Nephron progenitor cell (in vitro differentiated cells): ENCODE measurements around the gene MTHFD1L.
A peak's percentile ranks its signal among the peaks of the same experiment; 100 is the strongest.
"Not testable (repeated sequence)": the region's sequence is repeated elsewhere in the genome, so short reads cannot be mapped to it uniquely, and the experiment has no call there.

Experiments
- DNase-seq: peaks from one replicate; pipeline ENCODE4 v3.0.0; 2021
- H3K27ac Mint-ChIP-seq: 2 replicates; pipeline ENCODE4 v1.8.0; 2021; ENCODE audit warnings: mild to moderate bottlenecking, moderate library complexity, mixed read lengths
- H3K27me3 Mint-ChIP-seq: 2 replicates; pipeline ENCODE4 v1.8.0; 2021; ENCODE audit warnings: mild to moderate bottlenecking, low read depth, mixed read lengths; ENCODE audit not compliant: poor library complexity
- H3K36me3 Mint-ChIP-seq: 2 replicates; pipeline ENCODE4 v1.8.0; 2021; ENCODE audit warnings: low read depth, mixed read lengths
- H3K4me1 Mint-ChIP-seq: 2 replicates; pipeline ENCODE4 v1.8.0; 2021; ENCODE audit warnings: mixed read lengths
- H3K4me3 Mint-ChIP-seq: 2 replicates; pipeline ENCODE4 v1.8.0; 2021; ENCODE audit warnings: mild to moderate bottlenecking, moderate library complexity, mixed read lengths
- H3K9me3 Mint-ChIP-seq: 2 replicates; pipeline ENCODE4 v1.8.0; 2021; ENCODE audit warnings: mild to moderate bottlenecking, moderate library complexity, mixed read lengths
- TF ChIP-seq, protein P1 (sequence below): fragments of 200-600 bp; sonication (generic); IDR thresholded peaks from 2 replicates; pipeline ENCODE4 v1.5.0; 2021; ENCODE audit warnings: antibody characterized with exemption

Gene MTHFD1L

DNA sequence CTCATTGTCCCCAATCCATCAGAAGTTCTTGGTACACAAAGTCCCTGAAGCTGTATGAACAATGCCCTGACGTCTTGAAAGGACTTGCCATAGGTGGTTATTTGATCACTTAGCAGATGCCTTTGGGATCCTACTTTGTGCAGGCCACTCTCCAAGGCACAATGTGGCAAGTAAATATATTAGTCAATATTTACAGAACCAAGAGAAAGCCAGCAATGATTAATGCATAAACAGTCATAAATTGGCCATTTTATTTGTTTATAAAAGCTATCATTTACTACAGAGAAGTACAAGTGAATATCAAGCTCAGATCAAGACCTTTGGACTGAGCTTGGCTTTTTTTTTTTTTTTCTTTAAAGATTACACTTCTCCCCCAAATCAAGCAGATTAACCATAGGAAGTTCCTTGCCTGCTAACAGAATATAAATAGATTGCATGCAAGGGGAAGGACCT lies 161.8 kb downstream of the MTHFD1L start:
- no peak for DNase-seq
- H3K4me1 Mint-ChIP-seq: peaks cover 27% of the 10 kb centered on the region
- H3K27ac Mint-ChIP-seq: peak overlapping the region; percentile 77
- peaks cover 14% of the 10 kb centered on the region for H3K9me3 Mint-ChIP-seq
- H3K4me3 Mint-ChIP-seq: no peak overlapping the region
- peaks cover 62% of the 10 kb centered on the region for H3K36me3 Mint-ChIP-seq
- H3K27me3 Mint-ChIP-seq: no peaks in the 10 kb centered on the region
- TF ChIP-seq, protein P1, sequence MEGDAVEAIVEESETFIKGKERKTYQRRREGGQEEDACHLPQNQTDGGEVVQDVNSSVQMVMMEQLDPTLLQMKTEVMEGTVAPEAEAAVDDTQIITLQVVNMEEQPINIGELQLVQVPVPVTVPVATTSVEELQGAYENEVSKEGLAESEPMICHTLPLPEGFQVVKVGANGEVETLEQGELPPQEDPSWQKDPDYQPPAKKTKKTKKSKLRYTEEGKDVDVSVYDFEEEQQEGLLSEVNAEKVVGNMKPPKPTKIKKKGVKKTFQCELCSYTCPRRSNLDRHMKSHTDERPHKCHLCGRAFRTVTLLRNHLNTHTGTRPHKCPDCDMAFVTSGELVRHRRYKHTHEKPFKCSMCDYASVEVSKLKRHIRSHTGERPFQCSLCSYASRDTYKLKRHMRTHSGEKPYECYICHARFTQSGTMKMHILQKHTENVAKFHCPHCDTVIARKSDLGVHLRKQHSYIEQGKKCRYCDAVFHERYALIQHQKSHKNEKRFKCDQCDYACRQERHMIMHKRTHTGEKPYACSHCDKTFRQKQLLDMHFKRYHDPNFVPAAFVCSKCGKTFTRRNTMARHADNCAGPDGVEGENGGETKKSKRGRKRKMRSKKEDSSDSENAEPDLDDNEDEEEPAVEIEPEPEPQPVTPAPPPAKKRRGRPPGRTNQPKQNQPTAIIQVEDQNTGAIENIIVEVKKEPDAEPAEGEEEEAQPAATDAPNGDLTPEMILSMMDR: no peak

DNA sequence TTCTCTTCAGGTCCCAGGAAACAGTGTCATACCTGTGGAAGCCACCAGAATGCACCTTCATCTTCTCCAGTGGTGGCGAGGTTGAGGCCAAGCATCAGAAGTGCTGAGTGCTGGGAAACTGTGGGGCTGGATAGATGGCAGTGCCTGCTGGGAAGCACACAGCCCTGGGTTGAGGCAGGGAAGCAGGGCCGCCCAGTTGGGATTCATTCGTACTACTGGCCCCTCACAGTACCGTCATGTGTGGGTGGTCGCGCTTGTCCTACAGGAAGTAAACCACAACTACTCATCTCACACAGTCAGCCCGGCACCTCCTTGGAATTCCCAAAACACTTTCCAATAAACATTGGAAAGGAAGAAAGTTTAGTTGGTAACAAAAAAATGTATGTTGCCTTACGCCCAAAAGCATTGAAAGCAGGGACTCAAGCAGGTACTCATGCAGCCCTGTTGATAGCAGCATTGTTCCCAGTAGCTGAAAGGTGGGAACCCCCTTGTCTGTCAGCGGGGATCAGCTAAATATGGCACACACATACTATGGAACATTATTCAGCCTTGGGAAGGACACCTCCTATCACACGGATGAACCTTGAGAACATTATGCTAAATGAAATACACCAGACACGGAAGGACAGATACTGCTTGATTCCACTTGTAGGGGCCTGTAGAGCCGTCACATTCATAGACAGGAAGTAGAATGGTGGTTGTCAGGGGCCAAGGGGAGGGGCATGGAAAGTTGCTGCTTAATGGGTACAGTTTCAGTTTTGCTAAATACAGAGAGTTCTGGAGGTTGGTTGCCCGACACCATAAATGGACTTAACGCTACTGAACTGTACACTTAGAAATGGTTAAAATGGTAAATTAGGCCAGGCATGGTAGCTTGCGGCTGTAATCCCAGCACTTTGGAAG lies 162.7 kb downstream of the MTHFD1L start:
- H3K4me1 Mint-ChIP-seq: peaks cover 24% of the 10 kb centered on the region
- TF ChIP-seq, protein P1: no peak
- peaks cover 14% of the 10 kb centered on the region for H3K9me3 Mint-ChIP-seq
- no peak overlapping the region for H3K4me3 Mint-ChIP-seq
- no peaks in the 10 kb centered on the region for H3K27me3 Mint-ChIP-seq
- DNase-seq: no peak
- H3K36me3 Mint-ChIP-seq: peaks cover 69% of the 10 kb centered on the region
- no peak overlapping the region for H3K27ac Mint-ChIP-seq

DNA sequence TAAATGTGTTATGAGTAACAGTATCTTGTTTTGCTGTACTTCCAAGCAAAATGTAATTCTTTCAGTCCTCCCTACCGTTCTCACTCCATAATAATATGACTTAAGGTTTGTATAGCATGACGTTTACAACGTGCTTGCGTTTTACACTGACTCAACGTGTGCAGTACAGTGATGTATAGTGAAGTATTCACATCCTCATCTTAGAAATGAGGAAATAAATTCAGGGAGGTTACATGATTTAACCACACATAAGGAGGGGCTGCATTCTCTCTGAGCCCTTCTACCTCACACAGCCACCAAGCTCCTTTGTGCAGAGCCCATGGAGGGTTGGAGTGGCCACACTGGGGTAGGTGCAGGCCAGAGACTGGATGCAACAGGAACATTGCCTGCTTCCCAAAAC lies 164.5 kb downstream of the MTHFD1L start:
- Mint-ChIP-seq H3K9me3 (peaks cover 14% of the 10 kb centered on the region), H3K27me3 (no peaks in the 10 kb centered on the region), H3K36me3 (peaks cover 73% of the 10 kb centered on the region), H3K27ac (no peak overlapping the region), H3K4me3 (no peak overlapping the region), H3K4me1 (peaks cover 21% of the 10 kb centered on the region)
- TF ChIP-seq, protein P1: no peak
- DNase-seq: no peak

GRCh38 chr6:151032034-151032433 lies 166.5 kb downstream of the MTHFD1L start:
- TF ChIP-seq, protein P1: no peak
- H3K27me3 Mint-ChIP-seq: peaks cover 2% of the 10 kb centered on the region
- no peak overlapping the region for H3K4me3 Mint-ChIP-seq
- H3K4me1 Mint-ChIP-seq: peaks cover 34% of the 10 kb centered on the region
- H3K27ac Mint-ChIP-seq: peak overlapping the region; percentile 65
- peaks cover 14% of the 10 kb centered on the region for H3K9me3 Mint-ChIP-seq
- DNase-seq: no peak
- peaks cover 74% of the 10 kb centered on the region for H3K36me3 Mint-ChIP-seq

GRCh38 chr6:151034825-151035781 lies 169.6 kb downstream of the MTHFD1L start:
- Mint-ChIP-seq H3K36me3 (peaks cover 79% of the 10 kb centered on the region), H3K4me1 (peaks cover 60% of the 10 kb centered on the region), H3K4me3 (no peak overlapping the region), H3K27me3 (peaks cover 4% of the 10 kb centered on the region), H3K9me3 (no peaks in the 10 kb centered on the region), H3K27ac (peak overlapping the region; percentile 60)
- TF ChIP-seq, protein P1: no peak
- DNase-seq: no peak

DNA sequence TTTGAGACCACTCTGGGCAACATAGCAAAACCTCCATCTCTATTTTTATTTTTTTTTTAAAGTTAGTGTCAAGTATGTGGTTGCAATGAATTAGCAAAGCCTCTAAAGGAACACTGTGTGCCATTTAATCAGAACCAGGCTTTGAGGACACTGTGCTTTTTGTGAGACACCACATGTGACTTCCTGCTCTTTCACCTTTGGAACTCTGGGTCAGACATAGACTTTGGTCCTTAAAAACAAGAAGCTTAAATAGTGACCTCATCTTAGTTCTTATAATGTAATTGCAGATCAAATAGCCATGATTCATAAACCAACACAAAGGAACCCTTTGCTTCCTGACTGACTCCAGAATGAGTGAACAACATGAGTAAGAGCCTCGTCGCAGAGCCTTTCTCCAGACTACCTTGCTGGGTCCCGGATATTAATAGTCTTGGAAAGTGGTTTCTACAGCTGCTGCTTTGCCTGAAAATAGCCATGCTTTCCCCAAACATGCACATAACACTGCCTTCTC lies 170.8 kb downstream of the MTHFD1L start:
- DNase-seq, H3K27me3 Mint-ChIP-seq, H3K9me3 Mint-ChIP-seq, H3K4me3 Mint-ChIP-seq: not testable (repeated sequence)
- H3K27ac Mint-ChIP-seq: peak overlapping the region; percentile 72
- H3K36me3 Mint-ChIP-seq: peaks cover 76% of the 10 kb centered on the region
- peaks cover 72% of the 10 kb centered on the region for H3K4me1 Mint-ChIP-seq
